MM.1S (cell line): ENCODE data around the gene PCDHA1.

Source experiments
- DNase-seq: peaks from one replicate; pipeline ENCODE4 v3.0.0-alpha.2; 2015
- H2AFZ ChIP-seq: fragments of 300-600 bp; sonication (generic); 2 replicates; pipeline ENCODE4 v1.6.0; 2016; ENCODE audit warnings: antibody characterized with exemption, low read length
- H3F3A ChIP-seq: fragments of 300-600 bp; sonication (generic); 2 replicates; pipeline ENCODE4 v1.6.1; 2016; ENCODE audit warnings: mild to moderate bottlenecking, antibody characterized with exemption, low read length, moderate library complexity, mixed read lengths; ENCODE audit not compliant: insufficient read depth
- H3K27ac ChIP-seq: fragments of 300-600 bp; sonication (generic); 2 replicates; pipeline ENCODE4 v1.5.1; 2016; ENCODE audit warnings: mild to moderate bottlenecking, low read length
- H3K27me3 ChIP-seq: fragments of 300-600 bp; sonication (generic); replicated peaks from 2 replicates; pipeline ENCODE4 v1.6.0; 2016; ENCODE audit warnings: low read length; ENCODE audit not compliant: insufficient read depth
- H3K36me3 ChIP-seq: fragments of 300-600 bp; sonication (generic); replicated peaks from 2 replicates; pipeline ENCODE4 v1.6.1; 2016; ENCODE audit warnings: mild to moderate bottlenecking, low read length, mixed read lengths; ENCODE audit not compliant: insufficient read depth
- H3K4me1 ChIP-seq: fragments of 300-600 bp; sonication (generic); 2 replicates; pipeline ENCODE4 v1.6.1; 2016; ENCODE audit warnings: low read length, mixed read lengths
- H3K4me2 ChIP-seq: fragments of 300-600 bp; sonication (generic); 2 replicates; pipeline ENCODE4 v1.6.0; 2016; ENCODE audit warnings: low read depth, low read length
- H3K4me3 ChIP-seq: fragments of 300-600 bp; sonication (generic); 2 replicates; pipeline ENCODE4 v1.5.1; 2016; ENCODE audit warnings: low read length, mixed read lengths
- H3K79me2 ChIP-seq: fragments of 300-600 bp; sonication (generic); 2 replicates; pipeline ENCODE4 v1.6.1; 2016; ENCODE audit warnings: mixed run types, low read length, mixed read lengths
- H3K9ac ChIP-seq: fragments of 300-600 bp; sonication (generic); 2 replicates; pipeline ENCODE4 v1.6.1; 2016; ENCODE audit warnings: low read length, mixed read lengths
- H3K9me2 ChIP-seq: fragments of 300-600 bp; sonication (generic); replicated peaks from 2 replicates; pipeline ENCODE4 v1.6.1; 2016; ENCODE audit warnings: mild to moderate bottlenecking, low read length, mixed read lengths; ENCODE audit not compliant: insufficient read depth
- H3K9me3 ChIP-seq: fragments of 300-600 bp; sonication (generic); replicated peaks from 2 replicates; pipeline ENCODE4 v1.6.1; 2016; ENCODE audit warnings: mild to moderate bottlenecking, low read length, mixed read lengths; ENCODE audit not compliant: insufficient read depth
- H4K20me1 ChIP-seq: fragments of 300-600 bp; sonication (generic); 2 replicates; pipeline ENCODE4 v1.6.1; 2016; ENCODE audit warnings: mild to moderate bottlenecking, low read length, moderate library complexity, mixed read lengths; ENCODE audit not compliant: insufficient read depth
- CTCF ChIP-seq: fragments of 300-600 bp; sonication (generic); IDR thresholded peaks from 2 replicates; pipeline ENCODE4 v1.5.1; 2016; ENCODE audit warnings: antibody characterized with exemption, low read length, mixed read lengths
- EZH2 ChIP-seq: fragments of 300-600 bp; sonication (generic); optimal IDR thresholded peaks from 2 replicates; pipeline ENCODE3; 2017; ENCODE audit warnings: low read depth, mild to moderate bottlenecking, antibody characterized with exemption, low read length, mixed read lengths
- EZH2phosphoT487 ChIP-seq: fragments of 300-600 bp; sonication (generic); IDR thresholded peaks from 2 replicates; pipeline ENCODE4 v1.6.1; 2018; ENCODE audit warnings: antibody characterized with exemption, low read length

The PCDHA1 gene

GRCh38 chr5:141007791-141008190, 221.9 kb downstream of the PCDHA1 start:
- Histone ChIP-seq H3K4me2 (no peak overlapping the region), H4K20me1 (no peaks in the 10 kb centered on the region), H3K9ac (no peak overlapping the region), H2AFZ (no peak overlapping the region), H3K36me3 (no peaks in the 10 kb centered on the region), H3K27ac (no peak overlapping the region), H3K27me3 (no peaks in the 10 kb centered on the region), H3K79me2 (no peaks in the 10 kb centered on the region), H3F3A (no peaks in the 10 kb centered on the region), H3K9me3 (no peaks in the 10 kb centered on the region), H3K4me3 (no peak overlapping the region), H3K9me2 (no peaks in the 10 kb centered on the region), H3K4me1 (no peaks in the 10 kb centered on the region)
- DNase-seq = no peak
- TF ChIP-seq CTCF (no peak), EZH2phosphoT487 (no peak), EZH2 (no peak)

GRCh38 chr5:141010047-141010793, 224.3 kb downstream of the PCDHA1 start:
- Histone ChIP-seq H3K4me1 (no peaks in the 10 kb centered on the region), H3K4me3 (no peak overlapping the region), H3K4me2 (no peak overlapping the region), H3K36me3 (no peaks in the 10 kb centered on the region), H3K79me2 (no peaks in the 10 kb centered on the region), H3F3A (no peaks in the 10 kb centered on the region), H2AFZ (no peak overlapping the region), H3K9ac (no peak overlapping the region), H3K27me3 (no peaks in the 10 kb centered on the region), H3K9me3 (no peaks in the 10 kb centered on the region), H3K9me2 (no peaks in the 10 kb centered on the region), H3K27ac (no peak overlapping the region), H4K20me1 (no peaks in the 10 kb centered on the region)
- DNase-seq = no peak
- TF ChIP-seq EZH2 = no peak
- no peak for TF ChIP-seq CTCF
- no peak for TF ChIP-seq EZH2phosphoT487

GRCh38 chr5:141017943-141018342, 232.0 kb downstream of the PCDHA1 start:
- H3K36me3 ChIP-seq = no peaks in the 10 kb centered on the region
- no peaks in the 10 kb centered on the region for H3K27me3 ChIP-seq
- H3K9ac ChIP-seq = no peak overlapping the region
- no peak overlapping the region for H3K4me3 ChIP-seq
- H3K79me2 ChIP-seq = no peaks in the 10 kb centered on the region
- H3K9me2 ChIP-seq = no peaks in the 10 kb centered on the region
- H3K4me2 ChIP-seq = no peak overlapping the region
- H4K20me1 ChIP-seq = no peaks in the 10 kb centered on the region
- H3K27ac ChIP-seq = no peak overlapping the region
- no peaks in the 10 kb centered on the region for H3K9me3 ChIP-seq
- DNase-seq = no peak
- no peaks in the 10 kb centered on the region for H3F3A ChIP-seq
- H2AFZ ChIP-seq = no peak overlapping the region
- no peaks in the 10 kb centered on the region for H3K4me1 ChIP-seq
- TF ChIP-seq EZH2phosphoT487 (no peak), EZH2 (no peak), CTCF (no peak)
